Activated CD4-positive, alpha-beta T cell treated with anti-CD3 and anti-CD28 coated beads, Interleukin-2, amount 10 ng/mL, durations not matched to agents 24 days and 14 days (primary cell): ENCODE data around the gene RAPH1. TPM values are rescaled to one million over a fixed set of nuclear protein-coding genes. Genes with fewer than 3 reads are reported as not detected.

ENCODE experiments used
- DNase-seq: peaks from one replicate; pipeline ENCODE4 v3.0.0; 2022
- H3K27ac Mint-ChIP-seq: one replicate; pipeline ENCODE4 v1.8.0; 2022; ENCODE audit warnings: mild to moderate bottlenecking, mixed read lengths
- H3K27me3 Mint-ChIP-seq: one replicate; pipeline ENCODE4 v1.8.0; 2022; ENCODE audit warnings: mixed read lengths
- H3K36me3 Mint-ChIP-seq: one replicate; pipeline ENCODE4 v1.8.0; 2022; ENCODE audit warnings: low read depth, mild to moderate bottlenecking, mixed read lengths
- H3K4me1 Mint-ChIP-seq: one replicate; pipeline ENCODE4 v1.8.0; 2021; ENCODE audit warnings: mixed read lengths
- H3K4me3 Mint-ChIP-seq: one replicate; pipeline ENCODE4 v1.8.0; 2022; ENCODE audit warnings: mild to moderate bottlenecking, moderate library complexity, mixed read lengths
- H3K9me3 Mint-ChIP-seq: one replicate; pipeline ENCODE4 v1.8.0; 2021; ENCODE audit warnings: mixed read lengths
- intact Hi-C: fragments of 100-400 bp; cut with micrococcal nuclease; formaldehyde crosslinking; loops from one replicate; pipeline ENCODE4 v1.15.1; 2023
- total RNA-seq: library from RNA; stranded (reverse); gene quantifications from 2 replicates; pipeline ENCODE4 v1.2.3, GENCODE V29; 2022

Gene RAPH1, protein sequence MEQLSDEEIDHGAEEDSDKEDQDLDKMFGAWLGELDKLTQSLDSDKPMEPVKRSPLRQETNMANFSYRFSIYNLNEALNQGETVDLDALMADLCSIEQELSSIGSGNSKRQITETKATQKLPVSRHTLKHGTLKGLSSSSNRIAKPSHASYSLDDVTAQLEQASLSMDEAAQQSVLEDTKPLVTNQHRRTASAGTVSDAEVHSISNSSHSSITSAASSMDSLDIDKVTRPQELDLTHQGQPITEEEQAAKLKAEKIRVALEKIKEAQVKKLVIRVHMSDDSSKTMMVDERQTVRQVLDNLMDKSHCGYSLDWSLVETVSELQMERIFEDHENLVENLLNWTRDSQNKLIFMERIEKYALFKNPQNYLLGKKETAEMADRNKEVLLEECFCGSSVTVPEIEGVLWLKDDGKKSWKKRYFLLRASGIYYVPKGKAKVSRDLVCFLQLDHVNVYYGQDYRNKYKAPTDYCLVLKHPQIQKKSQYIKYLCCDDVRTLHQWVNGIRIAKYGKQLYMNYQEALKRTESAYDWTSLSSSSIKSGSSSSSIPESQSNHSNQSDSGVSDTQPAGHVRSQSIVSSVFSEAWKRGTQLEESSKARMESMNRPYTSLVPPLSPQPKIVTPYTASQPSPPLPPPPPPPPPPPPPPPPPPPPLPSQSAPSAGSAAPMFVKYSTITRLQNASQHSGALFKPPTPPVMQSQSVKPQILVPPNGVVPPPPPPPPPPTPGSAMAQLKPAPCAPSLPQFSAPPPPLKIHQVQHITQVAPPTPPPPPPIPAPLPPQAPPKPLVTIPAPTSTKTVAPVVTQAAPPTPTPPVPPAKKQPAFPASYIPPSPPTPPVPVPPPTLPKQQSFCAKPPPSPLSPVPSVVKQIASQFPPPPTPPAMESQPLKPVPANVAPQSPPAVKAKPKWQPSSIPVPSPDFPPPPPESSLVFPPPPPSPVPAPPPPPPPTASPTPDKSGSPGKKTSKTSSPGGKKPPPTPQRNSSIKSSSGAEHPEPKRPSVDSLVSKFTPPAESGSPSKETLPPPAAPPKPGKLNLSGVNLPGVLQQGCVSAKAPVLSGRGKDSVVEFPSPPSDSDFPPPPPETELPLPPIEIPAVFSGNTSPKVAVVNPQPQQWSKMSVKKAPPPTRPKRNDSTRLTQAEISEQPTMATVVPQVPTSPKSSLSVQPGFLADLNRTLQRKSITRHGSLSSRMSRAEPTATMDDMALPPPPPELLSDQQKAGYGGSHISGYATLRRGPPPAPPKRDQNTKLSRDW
- total RNA-seq = 6.0 and 6.1 TPM in 2 replicates

DNA sequence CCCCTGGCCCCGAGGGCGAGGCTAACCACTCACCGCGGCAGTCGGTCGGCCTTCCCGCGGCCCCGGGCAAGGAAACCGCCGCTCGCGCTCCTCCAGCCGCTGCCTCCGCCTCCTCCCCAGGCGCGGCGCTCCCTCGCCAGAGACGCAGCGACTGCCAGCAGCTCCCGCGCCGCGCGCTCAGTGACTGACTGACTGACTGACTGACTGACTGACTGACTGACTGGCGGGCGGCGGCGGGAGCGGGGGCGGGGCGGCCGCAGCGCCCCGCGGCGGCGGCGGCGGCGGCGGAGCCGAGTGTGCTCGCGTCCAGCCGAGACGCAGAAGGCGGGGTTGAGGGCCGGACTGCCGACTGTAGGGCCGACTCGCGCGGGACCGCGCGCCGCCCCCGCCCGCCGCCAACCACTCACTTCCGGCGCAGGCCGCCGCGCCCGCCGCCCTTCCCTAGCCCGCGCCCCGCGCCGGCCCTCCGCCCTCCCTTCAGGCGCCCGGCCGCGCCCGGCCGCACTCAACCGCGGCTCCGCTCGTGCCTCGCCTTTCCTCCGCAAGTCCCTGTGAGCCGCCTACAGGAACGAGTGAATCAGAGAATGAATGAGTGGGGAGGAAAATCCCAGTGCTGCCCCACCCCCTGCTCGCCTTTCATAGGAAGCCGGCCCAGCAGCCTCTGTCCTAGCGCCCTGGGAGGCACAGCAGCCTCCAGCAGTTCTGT is at the start of gene RAPH1:
Gene RAPH1 (minus strand): TSS at position 224 of the 706 bp plus-strand sequence. CDS start 39,948 bp downstream, outside the sequence.
- H3K27ac Mint-ChIP-seq = peak within 1 kb of the TSS; percentile 91
- peak within 1 kb of the TSS; percentile 87 for H3K4me3 Mint-ChIP-seq
- peaks cover 28% of the 10 kb centered on the region for H3K4me1 Mint-ChIP-seq
- intact Hi-C loops = loop anchor here (1.0 to 5.0 kb wide), 4 partner anchors 44 to 267 kb away; partner anchors contain the start of gene CD28
- peaks cover 57% of the 10 kb centered on the region for H3K27me3 Mint-ChIP-seq
- peak; percentile 88 for DNase-seq
- H3K36me3 Mint-ChIP-seq = peaks cover 18% of the 10 kb centered on the region
- H3K9me3 Mint-ChIP-seq = peaks cover 22% of the 10 kb centered on the region

- intact Hi-C loops = loop anchor here (5.0 kb wide), 1 partner anchor 68 kb away; no protein-coding TSS in a partner anchor
- Mint-ChIP-seq H3K36me3 (no peaks in the 10 kb centered on the region), H3K4me1 (peaks cover 13% of the 10 kb centered on the region), H3K9me3 (no peaks in the 10 kb centered on the region), H3K27ac (no peak overlapping the region), H3K4me3 (no peak overlapping the region), H3K27me3 (peaks cover 45% of the 10 kb centered on the region)
- DNase-seq = no peak
Observed at GRCh38 chr2:203584784-203585183, 49.7 kb upstream of the RAPH1 start.

- Mint-ChIP-seq H3K27ac (no peak overlapping the region), H3K4me3 (no peak overlapping the region), H3K4me1 (peaks cover 23% of the 10 kb centered on the region), H3K9me3 (peaks cover 3% of the 10 kb centered on the region), H3K27me3 (peaks cover 42% of the 10 kb centered on the region), H3K36me3 (no peaks in the 10 kb centered on the region)
- intact Hi-C loops = loop anchor here (1.0 to 5.0 kb wide), 2 partner anchors 16 to 69 kb away; no protein-coding TSS in a partner anchor
- DNase-seq = peak; percentile 71
Observed at GRCh38 chr2:203583701-203584100, 48.6 kb upstream of the RAPH1 start.

GRCh38 chr2:203583084-203583695 is 48.1 kb upstream of the RAPH1 start:
- DNase-seq = no peak
- peaks cover 26% of the 10 kb centered on the region for H3K4me1 Mint-ChIP-seq
- H3K4me3 Mint-ChIP-seq = no peak overlapping the region
- no peak overlapping the region for H3K27ac Mint-ChIP-seq
- H3K27me3 Mint-ChIP-seq = peaks cover 41% of the 10 kb centered on the region
- H3K9me3 Mint-ChIP-seq = peaks cover 3% of the 10 kb centered on the region
- no peaks in the 10 kb centered on the region for H3K36me3 Mint-ChIP-seq
- intact Hi-C loops = loop anchor here (1.0 to 5.0 kb wide), 2 partner anchors 16 to 69 kb away; no protein-coding TSS in a partner anchor

DNA sequence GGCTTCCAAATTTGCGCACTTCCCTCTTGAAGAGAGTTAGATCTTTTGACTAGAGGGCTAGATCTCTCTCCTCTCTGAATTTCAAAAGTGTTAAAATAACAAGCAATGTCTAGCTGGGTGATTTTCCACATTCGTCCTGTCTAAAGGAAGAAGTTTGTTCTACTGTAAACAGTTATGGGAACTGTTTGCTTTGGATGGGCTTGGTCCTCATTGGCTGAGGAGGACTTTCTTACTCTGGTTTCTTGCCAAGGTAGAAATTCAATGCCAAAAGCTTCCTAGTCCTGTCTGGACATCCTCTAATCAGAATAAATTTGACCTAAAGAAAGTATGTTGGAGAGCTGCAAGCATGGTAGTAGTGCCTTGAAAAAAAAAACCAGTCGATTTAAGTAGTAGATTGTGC is 47.4 kb upstream of the RAPH1 start:
- no peak overlapping the region for H3K4me3 Mint-ChIP-seq
- no peak for DNase-seq
- no peaks in the 10 kb centered on the region for H3K36me3 Mint-ChIP-seq
- H3K27me3 Mint-ChIP-seq = peaks cover 43% of the 10 kb centered on the region
- peaks cover 28% of the 10 kb centered on the region for H3K4me1 Mint-ChIP-seq
- intact Hi-C loops = loop anchor here (5.0 kb wide), 1 partner anchor 70 kb away; no protein-coding TSS in a partner anchor
- peaks cover 3% of the 10 kb centered on the region for H3K9me3 Mint-ChIP-seq
- no peak overlapping the region for H3K27ac Mint-ChIP-seq

DNA sequence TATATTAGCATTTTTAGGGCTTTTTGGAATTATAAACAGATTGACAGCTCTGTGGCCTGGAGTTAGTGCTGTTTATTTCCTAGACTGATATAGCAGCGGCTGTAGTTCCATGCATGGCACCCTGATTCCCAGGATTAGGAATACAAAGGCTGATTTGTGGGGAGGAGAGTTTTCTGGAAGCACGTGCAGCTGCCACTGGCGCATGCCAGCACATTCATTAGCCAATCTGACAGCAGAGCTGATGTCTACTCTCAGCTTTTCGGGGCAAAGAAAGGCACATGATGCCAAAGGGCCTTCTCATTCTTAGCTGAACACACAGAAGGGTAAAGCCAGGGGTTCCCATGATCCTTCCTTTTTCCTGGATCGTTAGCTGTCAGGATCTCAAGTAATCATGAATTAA is 45.7 kb upstream of the RAPH1 start:
- no peak for DNase-seq
- H3K27me3 Mint-ChIP-seq = peaks cover 33% of the 10 kb centered on the region
- H3K36me3 Mint-ChIP-seq = peaks cover 2% of the 10 kb centered on the region
- no peak overlapping the region for H3K27ac Mint-ChIP-seq
- no peak overlapping the region for H3K4me3 Mint-ChIP-seq
- peaks cover 5% of the 10 kb centered on the region for H3K9me3 Mint-ChIP-seq
- peaks cover 28% of the 10 kb centered on the region for H3K4me1 Mint-ChIP-seq
- intact Hi-C loops = loop anchor here (5.0 kb wide), 1 partner anchor 71 kb away; no protein-coding TSS in a partner anchor

GRCh38 chr2:203579730-203580129 is 44.6 kb upstream of the RAPH1 start:
- Mint-ChIP-seq H3K27ac (peak overlapping the region; percentile 59), H3K4me3 (peak overlapping the region; percentile 37)

DNA sequence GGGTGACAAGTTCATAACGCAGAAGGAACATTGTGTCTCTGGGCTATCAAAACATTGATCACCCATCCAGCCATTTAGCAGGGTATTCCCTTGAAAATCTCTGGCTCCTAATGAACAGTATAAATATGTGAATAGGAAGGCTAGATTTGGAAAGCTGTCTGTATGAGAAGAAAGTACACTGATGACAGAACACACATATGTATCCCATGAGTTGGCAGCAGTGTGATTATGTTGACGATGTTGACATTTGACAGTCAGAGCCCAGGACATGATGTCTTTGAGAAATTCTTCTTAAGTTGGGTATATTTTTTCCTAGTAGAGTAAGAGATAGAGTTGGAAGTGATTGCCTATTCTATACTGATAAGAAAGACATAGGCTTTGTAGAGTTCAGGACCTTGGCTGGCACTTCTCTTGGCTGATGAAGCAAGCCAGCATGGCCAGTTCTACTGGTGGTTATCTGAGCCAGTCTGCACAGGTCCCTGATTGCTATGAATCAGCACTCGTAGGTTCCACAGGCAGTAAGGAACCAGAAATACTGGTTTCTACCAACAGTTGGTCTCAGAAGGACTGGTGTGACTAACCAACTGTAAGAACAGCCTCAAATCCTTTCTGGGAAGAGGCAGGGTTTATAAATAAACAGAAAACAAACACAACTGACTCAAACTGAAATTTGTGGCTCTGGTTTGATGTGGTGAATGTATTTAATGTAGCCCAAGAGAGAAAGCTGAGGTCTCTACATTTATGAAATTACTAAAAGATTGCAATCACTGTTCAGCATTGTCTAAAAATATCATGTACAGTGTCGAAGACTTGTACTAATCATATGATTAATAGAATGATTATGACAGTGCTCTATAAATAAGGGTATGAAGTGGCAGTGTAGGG is 43.9 kb upstream of the RAPH1 start:
- Mint-ChIP-seq H3K27me3 (peaks cover 37% of the 10 kb centered on the region), H3K4me3 (peak overlapping the region; percentile 37)
- intact Hi-C loops = loop anchor here (1.0 to 10.0 kb wide), 12 partner anchors 20 to 526 kb away; partner anchors contain the start of gene RAPH1

More at GRCh38 chr2:203579730-203580129, 44.6 kb upstream of the RAPH1 start:
- Mint-ChIP-seq H3K4me1 (peaks cover 29% of the 10 kb centered on the region), H3K9me3 (peaks cover 10% of the 10 kb centered on the region), H3K36me3 (peaks cover 3% of the 10 kb centered on the region), H3K27me3 (peaks cover 34% of the 10 kb centered on the region)
- intact Hi-C loops = loop anchor here (1.0 to 10.0 kb wide), 13 partner anchors 20 to 525 kb away; partner anchors contain the start of gene RAPH1
- DNase-seq = peak; percentile 60

GRCh38 chr2:203574824-203575223 is 39.7 kb upstream of the RAPH1 start:
- peaks cover 21% of the 10 kb centered on the region for H3K4me1 Mint-ChIP-seq
- peaks cover 30% of the 10 kb centered on the region for H3K27me3 Mint-ChIP-seq
- no peak for DNase-seq
- peaks cover 3% of the 10 kb centered on the region for H3K36me3 Mint-ChIP-seq
- H3K27ac Mint-ChIP-seq = no peak overlapping the region
- H3K4me3 Mint-ChIP-seq = no peak overlapping the region
- intact Hi-C loops = loop anchor here (10.0 kb wide), 1 partner anchor 320 kb away; no protein-coding TSS in a partner anchor
- H3K9me3 Mint-ChIP-seq = peaks cover 10% of the 10 kb centered on the region

More for the DNA sequence above, 43.9 kb upstream of the RAPH1 start:
- Mint-ChIP-seq H3K27ac (peak overlapping the region; percentile 59), H3K9me3 (peaks cover 10% of the 10 kb centered on the region), H3K36me3 (peaks cover 3% of the 10 kb centered on the region), H3K4me1 (peaks cover 28% of the 10 kb centered on the region)
- peak; percentile 87 for DNase-seq

DNA sequence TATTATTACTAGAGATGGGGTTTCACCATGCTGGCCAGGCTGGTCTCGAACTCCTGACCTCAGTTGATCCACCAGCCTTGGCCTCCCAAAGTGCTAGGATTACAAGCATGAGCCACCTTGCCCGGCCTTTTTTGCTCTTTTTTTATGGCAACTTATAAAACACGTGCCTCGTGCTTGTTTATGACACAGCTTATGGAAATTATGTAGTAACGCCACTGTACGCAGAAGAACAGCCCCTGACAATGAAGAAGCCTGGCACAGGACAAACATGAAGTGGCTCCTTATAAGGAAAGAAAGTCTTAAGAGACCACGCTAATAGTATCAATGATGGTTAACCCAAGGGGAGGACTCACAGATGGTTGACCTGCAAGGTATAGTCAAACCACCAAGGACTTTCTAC is 37.2 kb upstream of the RAPH1 start:
- H3K4me1 Mint-ChIP-seq = peaks cover 8% of the 10 kb centered on the region
- H3K9me3 Mint-ChIP-seq = peaks cover 6% of the 10 kb centered on the region
- intact Hi-C loops = loop anchor here (10.0 kb wide), 1 partner anchor 322 kb away; no protein-coding TSS in a partner anchor
- DNase-seq = no peak
- H3K4me3 Mint-ChIP-seq = no peak overlapping the region
- peaks cover 3% of the 10 kb centered on the region for H3K36me3 Mint-ChIP-seq
- H3K27me3 Mint-ChIP-seq = peaks cover 32% of the 10 kb centered on the region
- no peak overlapping the region for H3K27ac Mint-ChIP-seq

DNA sequence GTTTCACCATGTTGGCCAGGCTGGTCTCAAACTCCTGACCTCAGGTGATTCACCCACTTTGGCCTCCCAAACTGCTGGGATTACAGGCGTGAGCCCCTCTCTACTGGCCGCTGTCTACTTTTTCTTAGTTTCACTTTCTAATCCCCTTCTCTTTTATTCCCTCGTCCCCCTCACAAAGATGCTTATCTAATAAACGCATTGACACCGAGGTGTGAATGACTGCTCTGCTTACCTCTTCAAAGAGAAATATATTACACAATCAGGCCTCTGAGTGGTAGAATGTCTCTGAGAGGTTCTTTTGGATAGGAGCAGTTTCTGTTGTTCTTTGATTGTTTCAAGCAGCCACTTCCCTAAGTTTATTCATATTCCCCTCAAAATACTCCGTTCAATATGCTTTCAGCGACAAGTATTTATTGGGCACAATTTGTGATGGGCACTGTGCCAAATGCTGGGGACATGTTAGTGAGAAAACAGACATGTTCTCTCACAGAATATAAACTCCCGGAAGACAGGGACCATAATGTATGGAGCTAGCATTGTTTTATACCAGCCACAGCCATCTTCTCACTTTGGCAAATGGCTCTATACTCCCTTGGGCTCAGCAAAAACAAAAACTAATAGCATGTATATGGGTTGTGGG is 34.7 kb upstream of the RAPH1 start:
- DNase-seq = no peak
- Mint-ChIP-seq H3K9me3 (no peaks in the 10 kb centered on the region), H3K27ac (no peak overlapping the region), H3K4me1 (peaks cover 6% of the 10 kb centered on the region), H3K27me3 (peaks cover 29% of the 10 kb centered on the region), H3K36me3 (no peaks in the 10 kb centered on the region), H3K4me3 (no peak overlapping the region)
- intact Hi-C loops = loop anchor here (10.0 kb wide), 1 partner anchor 325 kb away; no protein-coding TSS in a partner anchor
